Astrocyte (in vitro differentiated cells and primary cell): ENCODE measurements around the gene NGFR. TPM values are rescaled to one million over a fixed set of nuclear protein-coding genes. Genes with fewer than 3 reads are reported as not detected.

Source experiments
- DNase-seq: peaks from one replicate; pipeline ENCODE4 v3.0.0-alpha.2; 2010; ENCODE audit warnings: low read depth
- FAIRE-seq: peaks from 2 replicates; lab custom pipeline; 2011; peaks lifted over from hg19 to GRCh38; lab: Jason Lieb, UNC
- H2AFZ ChIP-seq: 2 replicates; pipeline ENCODE4 v1.6.0; 2012; ENCODE audit warnings: low read depth, low read length, inconsistent platforms
- H3K27ac ChIP-seq: 2 replicates; pipeline ENCODE4 v1.5.1; 2011; ENCODE audit warnings: low read depth, low read length, inconsistent platforms
- H3K27me3 ChIP-seq: 2 replicates; pipeline ENCODE4 v1.6.0; 2011; ENCODE audit warnings: low read length, inconsistent platforms; ENCODE audit not compliant: insufficient read depth
- H3K36me3 ChIP-seq: 2 replicates; pipeline ENCODE4 v1.5.1; 2011; ENCODE audit warnings: low read length, inconsistent platforms; ENCODE audit not compliant: insufficient read depth
- H3K4me1 ChIP-seq: 2 replicates; pipeline ENCODE4 v1.5.1; 2011; ENCODE audit warnings: low read length, inconsistent platforms; ENCODE audit not compliant: insufficient read depth
- H3K4me2 ChIP-seq: 2 replicates; pipeline ENCODE4 v1.6.0; 2012; ENCODE audit warnings: low read length, inconsistent platforms
- H3K4me3 ChIP-seq: 2 replicates; pipeline ENCODE4 v1.5.1; 2011; ENCODE audit warnings: low read depth, mild to moderate bottlenecking, low read length, inconsistent platforms; ENCODE audit not compliant: insufficient read depth
- H3K79me2 ChIP-seq: 2 replicates; pipeline ENCODE4 v1.6.0; 2012; ENCODE audit warnings: mild to moderate bottlenecking, low read length, inconsistent platforms; ENCODE audit not compliant: insufficient read depth
- H3K9ac ChIP-seq: 2 replicates; pipeline ENCODE4 v1.6.0; 2012; ENCODE audit warnings: mild to moderate bottlenecking, low read length, inconsistent platforms
- H3K9me3 ChIP-seq: 2 replicates; pipeline ENCODE4 v1.5.1; 2012; ENCODE audit warnings: low read depth, mild to moderate bottlenecking, low read length, inconsistent platforms; ENCODE audit not compliant: insufficient read depth
- H4K20me1 ChIP-seq: 2 replicates; pipeline ENCODE4 v1.6.0; 2012; ENCODE audit warnings: low read length, inconsistent platforms; ENCODE audit not compliant: insufficient read depth
- H3K27ac Mint-ChIP-seq: one replicate; pipeline ENCODE4 v1.8.0; 2021; ENCODE audit warnings: mild to moderate bottlenecking, mixed read lengths; ENCODE audit not compliant: unreplicated experiment
- H3K27me3 Mint-ChIP-seq: one replicate; pipeline ENCODE4 v1.8.0; 2021; ENCODE audit warnings: low read depth, mixed read lengths; ENCODE audit not compliant: unreplicated experiment
- H3K36me3 Mint-ChIP-seq: one replicate; pipeline ENCODE4 v1.8.0; 2021; ENCODE audit warnings: low read depth, mixed read lengths; ENCODE audit not compliant: unreplicated experiment
- H3K4me1 Mint-ChIP-seq: one replicate; pipeline ENCODE4 v1.8.0; 2021; ENCODE audit warnings: low read depth, mixed read lengths; ENCODE audit not compliant: unreplicated experiment
- H3K4me3 Mint-ChIP-seq: one replicate; pipeline ENCODE4 v1.8.0; 2021; ENCODE audit warnings: mild to moderate bottlenecking, moderate library complexity, mixed read lengths; ENCODE audit not compliant: unreplicated experiment
- H3K9me3 Mint-ChIP-seq: one replicate; pipeline ENCODE4 v1.8.0; 2021; ENCODE audit warnings: mild to moderate bottlenecking, mixed read lengths; ENCODE audit not compliant: unreplicated experiment
- EZH2 ChIP-seq: IDR thresholded peaks from 2 replicates; pipeline ENCODE4 v1.6.1; 2012; ENCODE audit warnings: mild to moderate bottlenecking, low read length, inconsistent platforms; ENCODE audit not compliant: insufficient read depth
- total RNA-seq: library from RNA; stranded (reverse); gene quantifications from 2 replicates; pipeline ENCODE4 v1.2.1, GENCODE V29; 2021
- TF ChIP-seq, protein P1 (sequence below): IDR thresholded peaks from 2 replicates; pipeline ENCODE4 v1.5.1; 2011; ENCODE audit warnings: low read depth, mild to moderate bottlenecking, inconsistent platforms, low read length, moderate library complexity; ENCODE audit not compliant: insufficient read depth

The NGFR gene
- total RNA-seq, 1 donor from 2014 or later = 0.64 TPM

DNA sequence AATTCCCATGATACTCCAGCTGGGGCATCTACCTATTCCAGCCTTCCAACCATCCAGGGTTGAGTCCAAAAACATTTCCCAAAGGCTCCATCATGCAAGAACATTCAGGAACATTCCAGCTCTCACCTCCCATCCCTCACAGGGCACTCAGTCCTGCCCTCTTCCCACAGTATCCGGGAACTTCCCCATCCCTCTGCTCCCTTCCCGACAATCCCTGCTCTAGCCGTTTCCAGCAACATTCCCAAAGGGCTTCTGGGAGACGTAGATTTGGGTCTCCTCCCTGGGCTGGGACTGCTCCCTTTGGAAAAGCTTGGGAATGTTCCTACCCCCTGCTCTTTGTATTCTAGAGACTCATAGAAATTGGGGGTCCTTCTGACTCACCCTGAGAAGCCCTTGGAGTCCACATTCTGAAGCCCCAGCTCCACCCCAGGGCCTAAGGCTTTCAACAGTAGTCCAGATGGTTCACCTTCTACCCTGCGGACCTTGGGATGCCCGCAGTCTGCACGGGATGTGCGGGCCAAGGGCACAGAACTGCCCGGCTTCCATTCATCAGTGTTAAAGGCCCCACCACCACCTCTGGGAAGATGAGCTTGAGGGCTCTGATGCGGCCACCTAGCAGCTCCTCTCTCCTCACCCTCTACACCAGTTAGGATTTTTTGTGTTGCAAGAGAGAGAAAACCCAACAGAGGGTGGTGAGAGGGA lies 25.4 kb downstream of the NGFR start:
- H3K9me3 ChIP-seq = no peaks in the 10 kb centered on the region
- peaks cover 7% of the 10 kb centered on the region for H3K4me1 ChIP-seq
- H3K4me3 ChIP-seq = no peak overlapping the region
- H4K20me1 ChIP-seq = no peaks in the 10 kb centered on the region
- H3K9me3 Mint-ChIP-seq = peaks cover 6% of the 10 kb centered on the region
- H3K36me3 ChIP-seq = no peaks in the 10 kb centered on the region
- no peak overlapping the region for H3K4me3 Mint-ChIP-seq
- no peaks in the 10 kb centered on the region for H3K36me3 Mint-ChIP-seq
- no peak overlapping the region for H3K27ac ChIP-seq
- H3K4me2 ChIP-seq = no peak overlapping the region
- TF ChIP-seq, protein P1, sequence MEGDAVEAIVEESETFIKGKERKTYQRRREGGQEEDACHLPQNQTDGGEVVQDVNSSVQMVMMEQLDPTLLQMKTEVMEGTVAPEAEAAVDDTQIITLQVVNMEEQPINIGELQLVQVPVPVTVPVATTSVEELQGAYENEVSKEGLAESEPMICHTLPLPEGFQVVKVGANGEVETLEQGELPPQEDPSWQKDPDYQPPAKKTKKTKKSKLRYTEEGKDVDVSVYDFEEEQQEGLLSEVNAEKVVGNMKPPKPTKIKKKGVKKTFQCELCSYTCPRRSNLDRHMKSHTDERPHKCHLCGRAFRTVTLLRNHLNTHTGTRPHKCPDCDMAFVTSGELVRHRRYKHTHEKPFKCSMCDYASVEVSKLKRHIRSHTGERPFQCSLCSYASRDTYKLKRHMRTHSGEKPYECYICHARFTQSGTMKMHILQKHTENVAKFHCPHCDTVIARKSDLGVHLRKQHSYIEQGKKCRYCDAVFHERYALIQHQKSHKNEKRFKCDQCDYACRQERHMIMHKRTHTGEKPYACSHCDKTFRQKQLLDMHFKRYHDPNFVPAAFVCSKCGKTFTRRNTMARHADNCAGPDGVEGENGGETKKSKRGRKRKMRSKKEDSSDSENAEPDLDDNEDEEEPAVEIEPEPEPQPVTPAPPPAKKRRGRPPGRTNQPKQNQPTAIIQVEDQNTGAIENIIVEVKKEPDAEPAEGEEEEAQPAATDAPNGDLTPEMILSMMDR = no peak
- TF ChIP-seq EZH2 = no peak
- no peaks in the 10 kb centered on the region for H3K79me2 ChIP-seq
- FAIRE-seq (no peak), DNase-seq (no peak)
- H3K27me3 ChIP-seq = peaks cover 33% of the 10 kb centered on the region
- H3K27ac Mint-ChIP-seq = no peak overlapping the region
- peaks cover 7% of the 10 kb centered on the region for H3K4me1 Mint-ChIP-seq
- no peak overlapping the region for H2AFZ ChIP-seq
- H3K9ac ChIP-seq = no peak overlapping the region
- H3K27me3 Mint-ChIP-seq = peaks cover 68% of the 10 kb centered on the region

- Histone ChIP-seq H3K9ac (no peak overlapping the region), H3K27me3 (peaks cover 36% of the 10 kb centered on the region), H3K36me3 (no peaks in the 10 kb centered on the region), H3K4me2 (no peak overlapping the region), H2AFZ (no peak overlapping the region), H3K79me2 (no peaks in the 10 kb centered on the region), H3K4me1 (peaks cover 2% of the 10 kb centered on the region), H3K4me3 (no peak overlapping the region), H3K27ac (no peak overlapping the region), H4K20me1 (no peaks in the 10 kb centered on the region), H3K9me3 (no peaks in the 10 kb centered on the region)
- no peaks in the 10 kb centered on the region for H3K36me3 Mint-ChIP-seq
- DNase-seq (no peak), FAIRE-seq (no peak)
- peaks cover 2% of the 10 kb centered on the region for H3K4me1 Mint-ChIP-seq
- TF ChIP-seq, protein P1 = no peak
- no peak for TF ChIP-seq EZH2
- H3K4me3 Mint-ChIP-seq = no peak overlapping the region
- peaks cover 6% of the 10 kb centered on the region for H3K9me3 Mint-ChIP-seq
- no peak overlapping the region for H3K27ac Mint-ChIP-seq
- peaks cover 72% of the 10 kb centered on the region for H3K27me3 Mint-ChIP-seq
These were observed 26.0 kb downstream of the NGFR start for GRCh38 chr17:49521088-49521450.

DNA sequence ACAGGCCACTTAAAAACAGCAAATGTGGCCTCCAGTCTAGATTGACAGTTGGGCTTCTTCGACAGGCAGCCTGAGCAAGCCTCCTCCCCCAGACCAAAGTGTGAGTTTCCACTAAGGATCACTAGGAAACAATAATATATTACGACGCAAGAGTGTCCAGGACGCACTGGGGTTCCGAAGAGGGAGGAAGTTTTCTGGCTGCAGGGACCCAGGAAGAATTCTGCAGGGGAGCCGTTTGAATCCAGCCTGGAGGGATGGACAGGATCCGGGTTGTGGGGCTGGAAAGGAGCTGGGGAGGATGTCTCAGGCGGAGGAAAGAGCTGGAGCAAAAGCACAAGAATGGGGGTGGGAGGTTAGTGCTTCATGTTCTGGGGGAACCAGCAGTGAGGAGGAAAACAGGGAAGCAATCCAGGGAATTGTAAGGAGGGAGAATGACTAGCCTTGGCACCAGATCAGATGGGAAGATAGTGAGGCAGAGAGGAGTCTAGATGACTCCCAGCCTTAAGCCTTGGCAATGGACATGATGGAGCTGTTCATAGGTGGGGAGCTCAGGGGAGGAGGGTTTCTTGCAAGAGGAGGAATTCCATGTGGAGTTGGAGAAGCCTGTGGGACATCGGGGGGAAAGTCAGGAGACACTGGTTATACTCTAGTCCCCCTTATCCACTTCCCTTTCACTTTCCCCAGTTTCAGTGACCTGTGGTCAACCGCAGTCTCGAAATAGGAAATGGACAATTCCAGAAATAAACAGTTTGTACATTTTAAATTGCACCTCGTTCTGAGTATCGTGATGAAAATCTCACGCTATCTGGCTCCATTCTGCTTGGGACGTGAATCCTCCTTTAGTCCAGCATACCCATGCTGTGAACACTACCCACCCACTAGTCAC lies 26.6 kb downstream of the NGFR start:
- Histone ChIP-seq H3K27me3 (peaks cover 41% of the 10 kb centered on the region), H3K4me3 (no peak overlapping the region), H3K9ac (no peak overlapping the region), H3K4me2 (no peak overlapping the region), H4K20me1 (no peaks in the 10 kb centered on the region), H3K9me3 (no peaks in the 10 kb centered on the region), H3K27ac (no peak overlapping the region), H3K4me1 (no peaks in the 10 kb centered on the region), H3K79me2 (no peaks in the 10 kb centered on the region), H3K36me3 (no peaks in the 10 kb centered on the region), H2AFZ (no peak overlapping the region)
- peaks cover 76% of the 10 kb centered on the region for H3K27me3 Mint-ChIP-seq
- peaks cover 6% of the 10 kb centered on the region for H3K9me3 Mint-ChIP-seq
- H3K4me1 Mint-ChIP-seq = no peaks in the 10 kb centered on the region
- peaks cover under 1% of the 10 kb centered on the region for H3K36me3 Mint-ChIP-seq
- no peak for TF ChIP-seq EZH2
- TF ChIP-seq, protein P1 = no peak
- H3K27ac Mint-ChIP-seq = no peak overlapping the region
- FAIRE-seq (no peak), DNase-seq (no peak)
- no peak overlapping the region for H3K4me3 Mint-ChIP-seq
